ENCODE data around the gene XPO1.

DNA sequence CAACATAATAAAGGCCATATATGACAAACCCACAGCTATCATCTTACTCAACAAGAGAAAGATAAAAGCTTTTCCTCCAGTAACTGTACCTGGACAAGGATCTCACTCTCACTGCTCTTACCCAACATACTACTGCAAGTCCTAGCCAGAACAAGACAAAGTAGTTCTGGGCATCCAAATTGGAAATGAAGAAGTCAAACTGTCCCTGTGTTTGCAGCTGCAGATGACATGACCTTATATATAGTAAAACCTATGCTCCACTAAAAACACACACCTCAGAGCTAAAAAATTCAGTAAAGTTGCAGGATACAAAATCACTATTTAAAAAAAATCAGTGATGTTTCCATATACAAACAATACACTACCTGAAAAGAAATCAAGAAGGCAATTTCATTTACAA lies 99.5 kb downstream of the XPO1 start:
- TF ChIP-seq TCF7L2 (IDR thresholded peaks at IDR 0.05; ENCODE audit: low read depth, low read length) (no peak), REST (IDR thresholded peaks at IDR 0.05; ENCODE audit: insufficient read depth in 1 of 2, low read depth in 2 of 2, low read length in 1 of 2) (no peak), POLR2AphosphoS5 (IDR thresholded peaks at IDR 0.05; ENCODE audit: low read depth, low read length) (no peak), SIN3A (IDR thresholded peaks at IDR 0.05; ENCODE audit: borderline replicate concordance, insufficient read depth, low read depth, low read length) (no peak)
- TF ChIP-seq, protein P1, sequence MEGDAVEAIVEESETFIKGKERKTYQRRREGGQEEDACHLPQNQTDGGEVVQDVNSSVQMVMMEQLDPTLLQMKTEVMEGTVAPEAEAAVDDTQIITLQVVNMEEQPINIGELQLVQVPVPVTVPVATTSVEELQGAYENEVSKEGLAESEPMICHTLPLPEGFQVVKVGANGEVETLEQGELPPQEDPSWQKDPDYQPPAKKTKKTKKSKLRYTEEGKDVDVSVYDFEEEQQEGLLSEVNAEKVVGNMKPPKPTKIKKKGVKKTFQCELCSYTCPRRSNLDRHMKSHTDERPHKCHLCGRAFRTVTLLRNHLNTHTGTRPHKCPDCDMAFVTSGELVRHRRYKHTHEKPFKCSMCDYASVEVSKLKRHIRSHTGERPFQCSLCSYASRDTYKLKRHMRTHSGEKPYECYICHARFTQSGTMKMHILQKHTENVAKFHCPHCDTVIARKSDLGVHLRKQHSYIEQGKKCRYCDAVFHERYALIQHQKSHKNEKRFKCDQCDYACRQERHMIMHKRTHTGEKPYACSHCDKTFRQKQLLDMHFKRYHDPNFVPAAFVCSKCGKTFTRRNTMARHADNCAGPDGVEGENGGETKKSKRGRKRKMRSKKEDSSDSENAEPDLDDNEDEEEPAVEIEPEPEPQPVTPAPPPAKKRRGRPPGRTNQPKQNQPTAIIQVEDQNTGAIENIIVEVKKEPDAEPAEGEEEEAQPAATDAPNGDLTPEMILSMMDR (IDR thresholded peaks at IDR 0.05): no peak
